Ovary (tissue), 9 donors: ENCODE measurements around the gene PRKD1. TPM values are rescaled to one million over a fixed set of nuclear protein-coding genes. Genes with fewer than 3 reads are reported as not detected.
"Not testable (repeated sequence)": the region's sequence is repeated elsewhere in the genome, so short reads cannot be mapped to it uniquely, and the experiment has no call there.

Experiments
- DNase-seq, 5 donors: peaks; one replicate each; pipeline ENCODE4 v3.0.0-alpha.2; 2019 to 2020
- H3K27ac ChIP-seq, 2 donors: fragments of 200-600 bp; one replicate each; pipeline versions ENCODE4 v1.5.1 to v1.8.0; 2019 to 2022
- H3K27me3 ChIP-seq: fragments of 200-600 bp; one replicate; pipeline ENCODE4 v1.8.0; 2022
- H3K36me3 ChIP-seq: fragments of 200-600 bp; sonication (generic); one replicate; pipeline ENCODE4 v1.5.1; 2019
- H3K4me1 ChIP-seq: one replicate; pipeline ENCODE4 v1.8.1; 2013; ENCODE audit warnings: mild to moderate bottlenecking, moderate library complexity; ENCODE audit not compliant: insufficient read depth
- H3K4me3 ChIP-seq: fragments of 200-600 bp; sonication (generic); one replicate; pipeline ENCODE4 v1.5.1; 2017
- H3K9me3 ChIP-seq, 2 donors: fragments of 200-600 bp in 1 of 2; sonication (generic) in 1 of 2; one replicate each; pipeline versions ENCODE4 v1.5.1 to v1.8.1; 2013 to 2019; ENCODE audit warnings: mild to moderate bottlenecking in 1 of 2, moderate library complexity in 1 of 2
- CTCF ChIP-seq, 3 donors: fragments of 450-650 bp in 2 of 3; fragments of 200-600 bp in 1 of 3; IDR thresholded peaks; one replicate each; pipeline versions ENCODE4 v1.5.1 to v1.8.0; 2016 to 2022; ENCODE audit warnings: antibody characterized with exemption in 3 of 3, mild to moderate bottlenecking in 1 of 3
- EP300 ChIP-seq: sonication (generic); formaldehyde crosslinking; IDR thresholded peaks from one replicate; pipeline ENCODE4 v1.6.1; 2017; ENCODE audit warnings: antibody characterized with exemption
- POLR2A ChIP-seq: fragments of 450-650 bp; IDR thresholded peaks from one replicate; pipeline ENCODE4 v1.6.1; 2017; ENCODE audit warnings: antibody characterized with exemption, mild to moderate bottlenecking, moderate library complexity
- WGBS, 3 donors: extraction: QIAGEN DNeasy Blood & Tissue Kit in 1 of 3; methylation state at CpG; one replicate each; pipeline versions ENCODE4 v1.1.5 to v1.1.7; 2013 to 2017; 5-methylcytosine and 5-hydroxymethylcytosine counted together
- intact Hi-C, 4 donors: fragments of 100-400 bp; cut with DNase I; formaldehyde crosslinking; loops; one replicate each; pipeline versions ENCODE4 v1.11.0 to v1.15.1; 2022 to 2023
- polyA plus RNA-seq, 2 donors: library from polyadenylated mRNA; stranded (reverse); fragments of 200-250 nt in 1 of 2; fragments of 350-450 nt in 1 of 2; fragmentation: Illumina TruSeq in 1 of 2; extraction: RNeasy Lipid Tissue Mini Kit (QIAGEN cat#74804) in 1 of 2; gene quantifications; one replicate each; pipeline ENCODE4 v1.2.3, GENCODE V29; 2013 to 2014
- total RNA-seq, 7 donors: library from RNA; depleted of rRNA in 2 of 7; stranded (reverse); fragments of >200 nt in 2 of 7; fragmentation: NEBNext Ultra II Directional in 3 of 7; extraction: Animal tissue kit (Norgen Biotek cat#: 25700) in 3 of 7; gene quantifications; one replicate each; pipeline versions ENCODE4 v1.1.0 to v1.2.4, GENCODE V29; 2016 to 2023
- donor health status: DM: no; HTN: no; CAD: no; lungs with moderate emphysema.
- donor health status: DM: no; HTN: no; CAD: no.
- donor health status: Bipolar disorder and iron deficiency.
- donor health status: DM: yes; HTN: yes; CAD: no.
- donor health status: DM: no; HTN: no; CAD: no.
- donor health status: DM: yes; HTN: yes; CAD: no.

Gene PRKD1
- total and polyA plus RNA-seq, 9 donors, result 7.7 to 39.9 (median 21.6) TPM

- Histone ChIP-seq H3K27ac (no peak overlapping the region), H3K9me3 (no peaks in the 10 kb centered on the region), H3K4me1 (peaks cover 5% of the 10 kb centered on the region), H3K4me3 (no peak overlapping the region), H3K27me3 (no peaks in the 10 kb centered on the region), H3K36me3 (no peaks in the 10 kb centered on the region)
- no peak for TF ChIP-seq CTCF (IDR thresholded peaks at IDR 0.05)
- no peak for TF ChIP-seq EP300
- no peak for TF ChIP-seq POLR2A
- intact Hi-C loops, result no loop called here
- 94 to 98% (median 97%) methylated on average over 1 of the region's 1 CpG for WGBS, 3 donors
- no peak for DNase-seq
Observed at GRCh38 chr14:29712601-29713000, 215.0 kb downstream of the PRKD1 start.

- intact Hi-C loops, result no loop called here
Observed at GRCh38 chr14:29710015-29710414, 217.6 kb downstream of the PRKD1 start.

GRCh38 chr14:29709490-29709889 lies 218.2 kb downstream of the PRKD1 start:
- no peaks in the 10 kb centered on the region for H3K27me3 ChIP-seq
- intact Hi-C loops, result no loop called here
- TF ChIP-seq CTCF (IDR thresholded peaks at IDR 0.05) (no peak), POLR2A (no peak), EP300 (no peak)
- no peaks in the 10 kb centered on the region for H3K36me3 ChIP-seq
- no peaks in the 10 kb centered on the region for H3K9me3 ChIP-seq
- no peak overlapping the region for H3K4me3 ChIP-seq
- no peaks in the 10 kb centered on the region for H3K4me1 ChIP-seq
- H3K27ac ChIP-seq, result no peak overlapping the region
- DNase-seq, result no peak

More at GRCh38 chr14:29710015-29710414, 217.6 kb downstream of the PRKD1 start:
- Histone ChIP-seq H3K27ac (no peak overlapping the region), H3K4me3 (no peak overlapping the region), H3K9me3 (no peaks in the 10 kb centered on the region), H3K27me3 (no peaks in the 10 kb centered on the region), H3K36me3 (no peaks in the 10 kb centered on the region), H3K4me1 (no peaks in the 10 kb centered on the region)
- DNase-seq, result no peak
- TF ChIP-seq POLR2A (no peak), CTCF (IDR thresholded peaks at IDR 0.05) (no peak), EP300 (no peak)
- 69 to 75% (median 74%) methylated on average over 2 of the region's 2 CpGs for WGBS, 3 donors

DNA sequence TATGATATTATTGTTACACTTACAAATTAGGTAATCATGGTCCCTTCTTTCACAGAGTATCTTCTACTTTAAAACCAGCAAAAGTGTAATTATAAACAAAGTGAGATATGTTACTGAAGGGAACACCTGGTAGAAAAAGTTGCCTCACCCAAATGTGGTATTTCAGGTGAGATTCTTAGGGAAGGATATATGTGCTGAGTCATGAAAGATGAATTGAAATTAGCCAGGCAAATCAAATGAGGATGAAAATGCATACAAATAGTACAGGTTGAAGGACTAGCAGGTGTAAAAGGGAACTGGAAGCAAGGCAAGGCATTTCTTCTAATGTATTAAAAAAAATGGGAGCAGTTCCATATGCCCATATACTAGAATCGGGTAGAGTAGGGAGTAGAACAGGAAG lies 220.9 kb downstream of the PRKD1 start:
- Histone ChIP-seq H3K9me3 (no peaks in the 10 kb centered on the region), H3K27ac (no peak overlapping the region), H3K4me1 (no peaks in the 10 kb centered on the region), H3K4me3 (no peak overlapping the region), H3K36me3 (no peaks in the 10 kb centered on the region), H3K27me3 (no peaks in the 10 kb centered on the region)
- intact Hi-C loops, result no loop called here
- 93 to 99% (median 96%) methylated on average over 1 of the region's 1 CpG for WGBS, 3 donors
- no peak for TF ChIP-seq POLR2A
- DNase-seq, result no peak

- intact Hi-C loops, result no loop called here
- WGBS, 3 donors, result 98 to 100% (median 100%) methylated on average over 1 of the region's 1 CpG
- Histone ChIP-seq H3K27ac (no peak overlapping the region), H3K36me3 (no peaks in the 10 kb centered on the region), H3K4me3 (no peak overlapping the region), H3K27me3 (no peaks in the 10 kb centered on the region), H3K4me1 (no peaks in the 10 kb centered on the region), H3K9me3 (no peaks in the 10 kb centered on the region)
- no peak for TF ChIP-seq POLR2A
- no peak for TF ChIP-seq EP300
- TF ChIP-seq CTCF (IDR thresholded peaks at IDR 0.05), result no peak
- no peak for DNase-seq
Observed at GRCh38 chr14:29705801-29706200, 221.8 kb downstream of the PRKD1 start.

DNA sequence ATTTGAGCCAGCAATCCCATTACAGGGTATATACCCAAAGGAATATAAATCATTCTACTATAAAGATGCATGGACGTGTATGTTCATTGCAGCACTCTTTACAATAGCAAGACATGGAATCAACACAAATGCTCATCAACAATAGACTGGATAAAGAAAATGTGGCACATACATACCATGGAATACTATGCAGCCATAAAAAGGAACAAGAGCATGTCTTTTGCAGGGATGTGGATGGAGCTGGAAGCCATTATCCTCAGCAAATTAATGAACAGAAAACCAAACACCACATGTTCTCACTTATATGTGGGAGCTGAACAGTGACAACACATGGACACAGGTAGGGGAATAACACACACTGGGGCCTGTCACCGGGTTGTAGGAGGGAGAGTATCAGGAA lies 238.1 kb downstream of the PRKD1 start:
- H3K9me3 ChIP-seq, H3K27ac ChIP-seq, H3K36me3 ChIP-seq, H3K27me3 ChIP-seq, DNase-seq, intact Hi-C loops, H3K4me1 ChIP-seq, H3K4me3 ChIP-seq: not testable (repeated sequence)
- 89 to 97% (median 96%) methylated on average over 2 of the region's 2 CpGs for WGBS, 3 donors
